ENCODE measurements around the gene MAIP1. TPM values are rescaled to one million over a fixed set of nuclear protein-coding genes. Genes with fewer than 3 reads are reported as not detected.

The MAIP1 gene
- total and polyA plus RNA-seq, 9 of the 15 experiments (the other 6 are each of a cell fraction or from before 2014, with no cell fraction given): 3.6 to 30.0 (median 24.5) TPM

GRCh38 chr2:199910338-199911051 lies 44.9 kb upstream of the MAIP1 start (continued):
- TF ChIP-seq RREB1 (CRISPR knock-in tag; IDR thresholded peaks at IDR 0.05) (no peak), E2F1 (CRISPR knock-in tag; IDR thresholded peaks at IDR 0.05) (no peak), E2F3 (CRISPR knock-in tag; IDR thresholded peaks at IDR 0.05) (no peak)
- TF ChIP-seq, protein P1, sequence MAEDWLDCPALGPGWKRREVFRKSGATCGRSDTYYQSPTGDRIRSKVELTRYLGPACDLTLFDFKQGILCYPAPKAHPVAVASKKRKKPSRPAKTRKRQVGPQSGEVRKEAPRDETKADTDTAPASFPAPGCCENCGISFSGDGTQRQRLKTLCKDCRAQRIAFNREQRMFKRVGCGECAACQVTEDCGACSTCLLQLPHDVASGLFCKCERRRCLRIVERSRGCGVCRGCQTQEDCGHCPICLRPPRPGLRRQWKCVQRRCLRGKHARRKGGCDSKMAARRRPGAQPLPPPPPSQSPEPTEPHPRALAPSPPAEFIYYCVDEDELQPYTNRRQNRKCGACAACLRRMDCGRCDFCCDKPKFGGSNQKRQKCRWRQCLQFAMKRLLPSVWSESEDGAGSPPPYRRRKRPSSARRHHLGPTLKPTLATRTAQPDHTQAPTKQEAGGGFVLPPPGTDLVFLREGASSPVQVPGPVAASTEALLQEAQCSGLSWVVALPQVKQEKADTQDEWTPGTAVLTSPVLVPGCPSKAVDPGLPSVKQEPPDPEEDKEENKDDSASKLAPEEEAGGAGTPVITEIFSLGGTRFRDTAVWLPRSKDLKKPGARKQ (CRISPR knock-in tag; IDR thresholded peaks at IDR 0.05): 0 out of 2 replicates have a peak, but pooled peaks have one; percentile 52
- TF ChIP-seq, protein P2, sequence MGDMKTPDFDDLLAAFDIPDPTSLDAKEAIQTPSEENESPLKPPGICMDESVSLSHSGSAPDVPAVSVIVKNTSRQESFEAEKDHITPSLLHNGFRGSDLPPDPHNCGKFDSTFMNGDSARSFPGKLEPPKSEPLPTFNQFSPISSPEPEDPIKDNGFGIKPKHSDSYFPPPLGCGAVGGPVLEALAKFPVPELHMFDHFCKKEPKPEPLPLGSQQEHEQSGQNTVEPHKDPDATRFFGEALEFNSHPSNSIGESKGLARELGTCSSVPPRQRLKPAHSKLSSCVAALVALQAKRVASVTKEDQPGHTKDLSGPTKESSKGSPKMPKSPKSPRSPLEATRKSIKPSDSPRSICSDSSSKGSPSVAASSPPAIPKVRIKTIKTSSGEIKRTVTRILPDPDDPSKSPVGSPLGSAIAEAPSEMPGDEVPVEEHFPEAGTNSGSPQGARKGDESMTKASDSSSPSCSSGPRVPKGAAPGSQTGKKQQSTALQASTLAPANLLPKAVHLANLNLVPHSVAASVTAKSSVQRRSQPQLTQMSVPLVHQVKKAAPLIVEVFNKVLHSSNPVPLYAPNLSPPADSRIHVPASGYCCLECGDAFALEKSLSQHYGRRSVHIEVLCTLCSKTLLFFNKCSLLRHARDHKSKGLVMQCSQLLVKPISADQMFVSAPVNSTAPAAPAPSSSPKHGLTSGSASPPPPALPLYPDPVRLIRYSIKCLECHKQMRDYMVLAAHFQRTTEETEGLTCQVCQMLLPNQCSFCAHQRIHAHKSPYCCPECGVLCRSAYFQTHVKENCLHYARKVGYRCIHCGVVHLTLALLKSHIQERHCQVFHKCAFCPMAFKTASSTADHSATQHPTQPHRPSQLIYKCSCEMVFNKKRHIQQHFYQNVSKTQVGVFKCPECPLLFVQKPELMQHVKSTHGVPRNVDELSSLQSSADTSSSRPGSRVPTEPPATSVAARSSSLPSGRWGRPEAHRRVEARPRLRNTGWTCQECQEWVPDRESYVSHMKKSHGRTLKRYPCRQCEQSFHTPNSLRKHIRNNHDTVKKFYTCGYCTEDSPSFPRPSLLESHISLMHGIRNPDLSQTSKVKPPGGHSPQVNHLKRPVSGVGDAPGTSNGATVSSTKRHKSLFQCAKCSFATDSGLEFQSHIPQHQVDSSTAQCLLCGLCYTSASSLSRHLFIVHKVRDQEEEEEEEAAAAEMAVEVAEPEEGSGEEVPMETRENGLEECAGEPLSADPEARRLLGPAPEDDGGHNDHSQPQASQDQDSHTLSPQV (IDR thresholded peaks at IDR 0.05): 0 out of 2 replicates have a peak, but pooled peaks have one; percentile 23

Measured in K562 (cell line).